ENCODE results near the gene ATXN1.

The ATXN1 gene

GRCh38 chr6:16544521-16544920, 216.7 kb downstream of the ATXN1 start (continued):
- TF ChIP-seq TSHZ2 (CRISPR knock-in tag; IDR thresholded peaks at IDR 0.05) (no peak), TOX (CRISPR knock-in tag; IDR thresholded peaks at IDR 0.05; ENCODE audit: borderline replicate concordance) (no peak), ISL1 (CRISPR knock-in tag; IDR thresholded peaks at IDR 0.05) (no peak), CSDC2 (CRISPR knock-in tag; IDR thresholded peaks at IDR 0.05) (no peak), ARNTL (CRISPR knock-in tag; IDR thresholded peaks at IDR 0.05; ENCODE audit: borderline replicate concordance, low read depth) (no peak), POU6F1 (CRISPR knock-in tag; IDR thresholded peaks at IDR 0.05; ENCODE audit: borderline replicate concordance, low read depth) (no peak)

- TF ChIP-seq TSHZ2 (CRISPR knock-in tag; IDR thresholded peaks at IDR 0.05) = no peak
- no peak for TF ChIP-seq ZC3H10 (CRISPR knock-in tag; IDR thresholded peaks at IDR 0.05)
- no peak for TF ChIP-seq ESRRG (CRISPR knock-in tag; IDR thresholded peaks at IDR 0.05)
- TF ChIP-seq ZNF8 (CRISPR knock-in tag; IDR thresholded peaks at IDR 0.05) = no peak
- no peak for ATAC-seq
Observed at GRCh38 chr6:16544006-16544405, 217.3 kb downstream of the ATXN1 start.

GRCh38 chr6:16543521-16543920, 217.7 kb downstream of the ATXN1 start:
- TF ChIP-seq RARB (CRISPR knock-in tag; IDR thresholded peaks at IDR 0.05) = no peak
- TF ChIP-seq SNAI2 (CRISPR knock-in tag; IDR thresholded peaks at IDR 0.05) = no peak
- TF ChIP-seq PPARA (CRISPR knock-in tag; IDR thresholded peaks at IDR 0.05; ENCODE audit: borderline replicate concordance) = no peak
- no peak for TF ChIP-seq ZC3H10 (CRISPR knock-in tag; IDR thresholded peaks at IDR 0.05)
- no peak for TF ChIP-seq ZFP3 (CRISPR knock-in tag; IDR thresholded peaks at IDR 0.05)
- TF ChIP-seq GLIS3 (CRISPR knock-in tag; IDR thresholded peaks at IDR 0.05) = no peak
- no peak for TF ChIP-seq ZFP30 (CRISPR knock-in tag; IDR thresholded peaks at IDR 0.05)
- TF ChIP-seq CREB5 (CRISPR knock-in tag; IDR thresholded peaks at IDR 0.05; ENCODE audit: low read depth) = no peak
- TF ChIP-seq ISL1 (CRISPR knock-in tag; IDR thresholded peaks at IDR 0.05) = no peak
- no peak for TF ChIP-seq POU6F1 (CRISPR knock-in tag; IDR thresholded peaks at IDR 0.05; ENCODE audit: borderline replicate concordance, low read depth)
- TF ChIP-seq CSRNP3 (CRISPR knock-in tag; IDR thresholded peaks at IDR 0.05) = no peak
- TF ChIP-seq ZNF70 (CRISPR knock-in tag; IDR thresholded peaks at IDR 0.05) = no peak
- TF ChIP-seq ARNTL (CRISPR knock-in tag; IDR thresholded peaks at IDR 0.05; ENCODE audit: borderline replicate concordance, low read depth) = no peak
- ATAC-seq = no peak
